ENCODE results near the gene PLCL1.

Gene PLCL1

DNA sequence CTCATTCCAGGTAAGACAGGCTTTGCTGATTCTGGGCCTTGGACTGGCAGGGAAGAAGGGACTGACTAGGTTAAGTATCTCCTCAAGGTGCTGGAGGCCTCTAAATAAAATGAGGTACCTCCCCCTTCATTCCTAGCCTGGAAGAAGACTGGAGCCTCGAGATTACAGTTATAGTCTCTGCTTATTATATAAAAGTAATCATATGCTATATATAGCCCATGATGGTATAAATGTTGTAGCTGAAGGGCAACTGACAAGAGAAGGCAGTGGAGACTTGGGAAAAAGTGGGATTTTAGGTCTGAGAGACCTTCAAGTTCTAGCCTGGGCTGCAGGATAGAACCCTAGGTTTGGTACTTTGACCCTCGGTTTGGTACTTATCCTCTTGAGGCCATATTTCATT, 248.3 kb downstream of the PLCL1 start:
- H3K4me1 ChIP-seq (ENCODE audit: control insufficient read depth, insufficient read depth, low read length): no peaks in the 10 kb centered on the region
- no peak overlapping the region for H3K4me3 ChIP-seq (ENCODE audit: low read length)
- no peaks in the 10 kb centered on the region for H3K9me3 ChIP-seq (replicated peaks; ENCODE audit: low read length)
- no peaks in the 10 kb centered on the region for H3K27me3 ChIP-seq (ENCODE audit: control insufficient read depth, insufficient read depth, low read length)
- no peaks in the 10 kb centered on the region for H3K36me3 ChIP-seq (ENCODE audit: insufficient read depth, low read length)
- no peak overlapping the region for H3K4me2 ChIP-seq (ENCODE audit: low read length)
- H3K9ac ChIP-seq (ENCODE audit: low read depth, low read length): no peak overlapping the region

DNA sequence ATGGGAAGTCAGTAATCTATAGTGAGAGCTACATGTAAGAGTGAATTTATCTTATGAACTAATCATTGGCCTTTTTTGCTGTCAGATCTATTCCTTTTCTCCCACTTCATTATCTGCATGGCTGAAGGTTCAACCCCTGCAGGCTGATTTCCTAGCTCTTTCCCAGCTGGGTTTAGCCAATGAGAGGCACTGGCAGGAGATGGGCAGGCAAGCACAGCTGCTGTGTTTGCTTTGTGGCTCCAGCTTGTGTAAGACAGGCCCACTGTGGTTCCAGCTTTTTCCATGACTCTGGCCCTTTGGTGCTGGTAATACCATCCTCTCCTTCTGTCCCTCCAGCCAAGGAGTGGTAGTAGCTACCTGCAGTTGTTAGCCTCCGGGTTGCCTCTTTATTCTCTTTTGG, 248.8 kb downstream of the PLCL1 start:
- Histone ChIP-seq H3K9me3 (replicated peaks; ENCODE audit: low read length) (no peaks in the 10 kb centered on the region), H3K4me1 (ENCODE audit: control insufficient read depth, insufficient read depth, low read length) (no peaks in the 10 kb centered on the region), H3K9ac (ENCODE audit: low read depth, low read length) (no peak overlapping the region), H3K4me3 (ENCODE audit: low read length) (no peak overlapping the region), H3K27me3 (ENCODE audit: control insufficient read depth, insufficient read depth, low read length) (no peaks in the 10 kb centered on the region), H3K36me3 (ENCODE audit: insufficient read depth, low read length) (no peaks in the 10 kb centered on the region), H3K4me2 (ENCODE audit: low read length) (no peak overlapping the region)

DNA sequence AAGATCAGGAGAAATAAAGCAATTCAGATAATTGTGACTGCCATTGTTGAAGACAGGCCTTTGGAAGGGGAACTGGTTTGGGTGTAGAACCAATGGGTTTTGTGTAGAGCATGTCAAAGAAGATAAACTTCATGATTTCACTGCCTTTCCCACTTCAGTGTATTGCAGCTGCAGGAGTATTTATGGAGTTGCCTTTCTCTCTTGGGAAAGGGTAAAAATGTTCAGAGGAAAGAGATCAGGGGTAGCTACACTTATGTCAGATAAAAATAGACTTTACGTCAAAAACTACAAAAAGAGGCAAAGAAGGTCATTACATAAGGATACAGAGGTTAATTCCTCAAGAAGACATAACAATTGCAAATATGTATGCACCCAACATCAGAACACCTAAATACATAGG, 249.4 kb downstream of the PLCL1 start:
- no peaks in the 10 kb centered on the region for H3K27me3 ChIP-seq (ENCODE audit: control insufficient read depth, insufficient read depth, low read length)
- H3K4me1 ChIP-seq (ENCODE audit: control insufficient read depth, insufficient read depth, low read length): no peaks in the 10 kb centered on the region
- no peak overlapping the region for H3K9ac ChIP-seq (ENCODE audit: low read depth, low read length)
- H3K36me3 ChIP-seq (ENCODE audit: insufficient read depth, low read length): no peaks in the 10 kb centered on the region
- H3K4me2 ChIP-seq (ENCODE audit: low read length): no peak overlapping the region
- H3K9me3 ChIP-seq (replicated peaks; ENCODE audit: low read length): no peaks in the 10 kb centered on the region
- no peak overlapping the region for H3K4me3 ChIP-seq (ENCODE audit: low read length)

DNA sequence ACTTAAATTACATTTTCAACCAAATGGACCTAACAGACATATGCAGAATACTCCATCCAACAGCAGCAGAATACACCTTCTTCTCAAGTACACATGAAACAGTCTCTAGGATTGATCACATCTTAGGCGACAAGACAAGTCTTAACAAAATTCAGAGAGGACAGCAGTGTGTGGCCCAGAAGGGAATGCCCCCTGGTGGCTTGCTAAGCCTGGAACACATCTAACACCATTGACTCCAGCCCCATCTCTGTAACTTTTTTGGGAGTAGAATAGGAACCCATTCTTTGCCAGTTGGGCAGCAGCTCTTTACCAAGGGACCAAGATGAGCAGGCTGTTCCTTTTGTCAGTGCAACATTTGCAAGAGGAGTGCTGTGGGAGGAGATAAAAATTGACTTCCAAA, 249.9 kb downstream of the PLCL1 start:
- Histone ChIP-seq H3K4me1 (ENCODE audit: control insufficient read depth, insufficient read depth, low read length) (no peaks in the 10 kb centered on the region), H3K9me3 (replicated peaks; ENCODE audit: low read length) (no peaks in the 10 kb centered on the region), H3K27me3 (ENCODE audit: control insufficient read depth, insufficient read depth, low read length) (no peaks in the 10 kb centered on the region), H3K4me3 (ENCODE audit: low read length) (no peak overlapping the region), H3K4me2 (ENCODE audit: low read length) (no peak overlapping the region), H3K9ac (ENCODE audit: low read depth, low read length) (no peak overlapping the region), H3K36me3 (ENCODE audit: insufficient read depth, low read length) (no peaks in the 10 kb centered on the region)

DNA sequence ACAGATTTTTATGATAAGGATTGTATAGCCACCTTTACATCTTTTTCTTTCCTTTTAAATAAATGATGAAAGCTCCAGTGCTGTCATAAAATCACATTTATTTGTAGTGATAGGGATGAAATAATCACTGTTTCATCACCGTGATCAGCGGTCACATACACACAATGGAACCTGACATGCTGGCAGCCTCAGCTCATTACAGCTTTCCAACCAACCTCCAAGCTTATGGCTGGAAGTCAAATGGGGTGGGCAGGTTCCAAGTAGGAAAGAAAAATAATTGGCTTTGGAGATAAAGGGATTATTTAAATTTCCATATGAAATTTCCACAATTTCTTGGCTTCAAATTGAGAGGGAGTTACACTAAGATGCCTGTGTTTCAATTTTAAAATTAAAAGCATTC, 251.3 kb downstream of the PLCL1 start:
- no peaks in the 10 kb centered on the region for H3K4me1 ChIP-seq (ENCODE audit: control insufficient read depth, insufficient read depth, low read length)
- no peak overlapping the region for H3K4me3 ChIP-seq (ENCODE audit: low read length)
- no peaks in the 10 kb centered on the region for H3K9me3 ChIP-seq (replicated peaks; ENCODE audit: low read length)
- no peaks in the 10 kb centered on the region for H3K36me3 ChIP-seq (ENCODE audit: insufficient read depth, low read length)
- no peaks in the 10 kb centered on the region for H3K27me3 ChIP-seq (ENCODE audit: control insufficient read depth, insufficient read depth, low read length)
- no peak overlapping the region for H3K9ac ChIP-seq (ENCODE audit: low read depth, low read length)
- no peak overlapping the region for H3K4me2 ChIP-seq (ENCODE audit: low read length)

DNA sequence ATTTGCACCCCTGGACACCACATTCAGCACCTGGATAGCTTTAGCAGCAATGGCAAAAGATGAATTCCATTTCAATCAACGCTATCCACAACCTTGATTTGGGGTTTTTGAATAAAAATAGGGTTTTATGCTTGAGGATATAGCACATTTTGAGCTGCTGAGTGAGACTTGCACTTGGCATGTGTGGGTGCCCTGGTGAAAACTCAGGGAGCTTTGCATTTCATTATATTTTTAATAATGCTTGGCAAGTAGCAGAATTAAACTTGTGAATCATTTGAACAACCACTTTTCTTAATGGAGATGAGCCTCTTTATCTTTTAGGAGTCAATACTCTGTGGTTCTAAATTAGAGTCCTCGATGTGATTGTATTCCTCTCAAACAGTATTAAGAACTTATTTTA, 252.4 kb downstream of the PLCL1 start:
- Histone ChIP-seq H3K4me2 (ENCODE audit: low read length) (no peak overlapping the region), H3K4me3 (ENCODE audit: low read length) (no peak overlapping the region), H3K9me3 (replicated peaks; ENCODE audit: low read length) (no peaks in the 10 kb centered on the region), H3K4me1 (ENCODE audit: control insufficient read depth, insufficient read depth, low read length) (no peaks in the 10 kb centered on the region), H3K9ac (ENCODE audit: low read depth, low read length) (no peak overlapping the region), H3K27me3 (ENCODE audit: control insufficient read depth, insufficient read depth, low read length) (no peaks in the 10 kb centered on the region), H3K36me3 (ENCODE audit: insufficient read depth, low read length) (no peaks in the 10 kb centered on the region)

DNA sequence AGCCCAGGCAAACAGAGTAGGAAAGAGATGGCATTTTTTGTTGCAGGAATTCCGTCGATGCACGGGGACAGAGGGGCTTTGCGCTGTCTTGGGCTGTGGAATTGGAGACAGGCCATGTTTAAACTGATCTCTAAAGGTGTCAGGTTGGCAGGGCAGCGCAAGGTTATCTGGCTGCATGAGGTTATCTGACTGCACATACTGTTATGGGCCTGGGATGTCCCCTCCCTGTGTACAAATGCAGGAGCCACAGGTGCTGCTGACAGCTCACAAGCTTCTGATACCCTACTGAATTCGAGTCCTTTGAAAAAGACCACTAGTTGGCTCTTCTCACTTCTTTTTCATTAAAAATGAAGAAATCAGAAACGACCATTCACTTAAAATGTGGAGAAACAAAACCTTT, 255.4 kb downstream of the PLCL1 start:
- H3K4me3 ChIP-seq (ENCODE audit: low read length): no peak overlapping the region
- no peaks in the 10 kb centered on the region for H3K4me1 ChIP-seq (ENCODE audit: control insufficient read depth, insufficient read depth, low read length)
- H3K4me2 ChIP-seq (ENCODE audit: low read length): no peak overlapping the region
- H3K9ac ChIP-seq (ENCODE audit: low read depth, low read length): no peak overlapping the region
- H3K9me3 ChIP-seq (replicated peaks; ENCODE audit: low read length): no peaks in the 10 kb centered on the region
- H3K36me3 ChIP-seq (ENCODE audit: insufficient read depth, low read length): no peaks in the 10 kb centered on the region
- no peaks in the 10 kb centered on the region for H3K27me3 ChIP-seq (ENCODE audit: control insufficient read depth, insufficient read depth, low read length)

DNA sequence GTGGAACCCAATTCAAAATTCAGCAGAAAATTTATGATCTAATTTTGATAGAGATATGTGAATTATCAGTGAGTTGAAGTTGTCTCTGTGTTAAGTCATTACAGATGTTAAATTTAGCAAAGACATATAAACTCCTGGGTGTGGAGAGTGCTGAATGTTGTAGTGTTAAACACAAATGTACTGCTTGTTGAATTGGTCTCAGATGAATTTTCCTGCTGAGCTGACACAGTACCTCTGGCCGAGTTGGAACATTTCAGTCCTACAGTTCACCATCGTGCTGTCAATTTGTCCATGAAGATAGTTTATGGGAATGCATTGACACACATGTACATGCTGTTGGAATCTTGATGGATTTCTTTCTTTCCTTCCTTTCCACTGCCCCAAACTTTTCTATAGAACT, 255.9 kb downstream of the PLCL1 start:
- no peaks in the 10 kb centered on the region for H3K27me3 ChIP-seq (ENCODE audit: control insufficient read depth, insufficient read depth, low read length)
- H3K4me2 ChIP-seq (ENCODE audit: low read length): no peak overlapping the region
- no peak overlapping the region for H3K9ac ChIP-seq (ENCODE audit: low read depth, low read length)
- H3K9me3 ChIP-seq (replicated peaks; ENCODE audit: low read length): no peaks in the 10 kb centered on the region
- H3K4me1 ChIP-seq (ENCODE audit: control insufficient read depth, insufficient read depth, low read length): no peaks in the 10 kb centered on the region
- no peak overlapping the region for H3K4me3 ChIP-seq (ENCODE audit: low read length)
- no peaks in the 10 kb centered on the region for H3K36me3 ChIP-seq (ENCODE audit: insufficient read depth, low read length)

DNA sequence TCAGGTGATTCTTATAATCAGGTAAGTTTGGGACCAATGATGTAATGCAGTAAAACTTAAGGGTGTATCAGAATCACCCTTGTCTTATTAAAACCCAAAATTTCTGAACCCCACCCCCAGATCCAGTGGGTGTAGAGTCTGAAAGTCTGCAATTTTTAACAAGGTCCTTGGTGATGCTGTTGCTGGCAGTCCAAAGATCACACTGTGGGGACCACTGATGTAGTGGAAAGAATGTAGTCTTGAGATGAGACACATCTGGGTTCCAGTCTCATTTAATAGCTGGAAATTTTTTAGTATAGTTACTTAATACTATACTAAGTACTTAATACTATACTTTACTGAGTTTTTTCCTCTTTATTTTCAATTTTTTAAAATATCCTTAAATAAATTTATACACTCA, 258.4 kb downstream of the PLCL1 start:
- Histone ChIP-seq H3K4me1 (ENCODE audit: control insufficient read depth, insufficient read depth, low read length) (no peaks in the 10 kb centered on the region), H3K4me2 (ENCODE audit: low read length) (no peak overlapping the region), H3K9me3 (replicated peaks; ENCODE audit: low read length) (no peaks in the 10 kb centered on the region)

DNA sequence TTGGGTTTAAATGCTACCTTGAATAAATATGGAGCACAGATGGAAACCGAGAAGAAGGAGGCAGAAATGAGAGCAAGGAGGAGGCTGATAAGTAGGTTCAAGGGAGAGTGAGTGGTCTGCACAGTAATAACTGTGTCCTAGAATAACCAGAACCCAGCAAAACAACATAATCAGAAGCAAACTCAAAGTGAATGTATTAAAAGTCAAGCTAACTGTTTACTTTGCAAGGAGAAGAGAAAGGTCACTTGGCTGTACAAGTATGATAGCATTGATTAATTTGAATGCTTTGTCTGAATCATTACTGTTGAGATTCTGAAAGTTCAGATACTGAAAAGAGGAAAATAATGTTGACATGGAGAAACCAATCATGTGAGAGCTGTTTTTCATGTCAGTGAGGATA, 258.8 kb downstream of the PLCL1 start:
- Histone ChIP-seq H3K9ac (ENCODE audit: low read depth, low read length) (no peak overlapping the region), H3K4me2 (ENCODE audit: low read length) (no peak overlapping the region), H3K36me3 (ENCODE audit: insufficient read depth, low read length) (no peaks in the 10 kb centered on the region), H3K27me3 (ENCODE audit: control insufficient read depth, insufficient read depth, low read length) (no peaks in the 10 kb centered on the region), H3K4me1 (ENCODE audit: control insufficient read depth, insufficient read depth, low read length) (no peaks in the 10 kb centered on the region), H3K4me3 (ENCODE audit: low read length) (no peak overlapping the region), H3K9me3 (replicated peaks; ENCODE audit: low read length) (no peaks in the 10 kb centered on the region)

More for the DNA sequence above, 258.4 kb downstream of the PLCL1 start:
- no peak overlapping the region for H3K4me3 ChIP-seq (ENCODE audit: low read length)
- no peaks in the 10 kb centered on the region for H3K27me3 ChIP-seq (ENCODE audit: control insufficient read depth, insufficient read depth, low read length)
- no peaks in the 10 kb centered on the region for H3K36me3 ChIP-seq (ENCODE audit: insufficient read depth, low read length)
- H3K9ac ChIP-seq (ENCODE audit: low read depth, low read length): no peak overlapping the region

DNA sequence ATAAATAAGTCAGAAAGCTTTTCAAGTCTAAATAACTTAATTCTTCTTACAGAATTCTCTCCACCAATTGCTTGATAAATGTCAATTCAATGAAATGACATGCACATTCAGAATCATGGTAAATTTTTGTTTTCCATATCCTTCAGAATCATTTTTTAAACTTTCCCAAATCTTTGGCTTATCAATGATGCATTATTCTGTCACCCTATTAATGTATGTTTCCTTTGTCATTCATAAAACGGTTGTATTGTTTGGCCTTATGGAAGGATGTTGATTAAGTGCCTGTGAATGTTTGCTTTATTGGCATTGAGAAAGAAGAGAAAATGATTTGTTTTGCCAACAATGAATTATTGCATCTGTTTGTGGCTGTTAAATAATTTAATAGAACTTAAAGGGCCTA, 260.9 kb downstream of the PLCL1 start:
- Histone ChIP-seq H3K4me2 (ENCODE audit: low read length) (no peak overlapping the region), H3K9me3 (replicated peaks; ENCODE audit: low read length) (no peaks in the 10 kb centered on the region), H3K27me3 (ENCODE audit: control insufficient read depth, insufficient read depth, low read length) (no peaks in the 10 kb centered on the region), H3K36me3 (ENCODE audit: insufficient read depth, low read length) (no peaks in the 10 kb centered on the region), H3K4me1 (ENCODE audit: control insufficient read depth, insufficient read depth, low read length) (no peaks in the 10 kb centered on the region), H3K4me3 (ENCODE audit: low read length) (no peak overlapping the region), H3K9ac (ENCODE audit: low read depth, low read length) (no peak overlapping the region)

DNA sequence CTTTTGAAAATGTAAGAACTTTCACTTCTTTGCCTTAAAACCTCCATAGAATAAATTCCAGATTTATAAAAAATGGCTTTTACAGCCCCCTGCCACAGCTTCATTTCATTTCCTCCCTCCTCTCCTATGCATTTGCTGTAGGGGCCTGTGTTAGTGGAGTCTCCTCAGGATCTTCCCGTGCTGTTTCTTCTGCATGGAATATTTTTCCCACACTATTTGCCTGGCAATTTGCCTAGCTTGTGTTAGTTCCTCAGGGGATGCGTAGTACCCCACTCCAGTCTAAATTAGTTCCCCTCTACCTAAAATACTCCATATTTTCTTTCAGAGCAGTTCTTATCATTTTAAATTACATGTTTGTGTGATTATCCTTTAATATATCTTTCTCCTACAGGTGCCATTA, 262.2 kb downstream of the PLCL1 start:
- H3K36me3 ChIP-seq (ENCODE audit: insufficient read depth, low read length): no peaks in the 10 kb centered on the region
- no peak overlapping the region for H3K4me3 ChIP-seq (ENCODE audit: low read length)
- no peaks in the 10 kb centered on the region for H3K4me1 ChIP-seq (ENCODE audit: control insufficient read depth, insufficient read depth, low read length)
- no peaks in the 10 kb centered on the region for H3K9me3 ChIP-seq (replicated peaks; ENCODE audit: low read length)
- no peak overlapping the region for H3K4me2 ChIP-seq (ENCODE audit: low read length)
- H3K27me3 ChIP-seq (ENCODE audit: control insufficient read depth, insufficient read depth, low read length): no peaks in the 10 kb centered on the region
- no peak overlapping the region for H3K9ac ChIP-seq (ENCODE audit: low read depth, low read length)

DNA sequence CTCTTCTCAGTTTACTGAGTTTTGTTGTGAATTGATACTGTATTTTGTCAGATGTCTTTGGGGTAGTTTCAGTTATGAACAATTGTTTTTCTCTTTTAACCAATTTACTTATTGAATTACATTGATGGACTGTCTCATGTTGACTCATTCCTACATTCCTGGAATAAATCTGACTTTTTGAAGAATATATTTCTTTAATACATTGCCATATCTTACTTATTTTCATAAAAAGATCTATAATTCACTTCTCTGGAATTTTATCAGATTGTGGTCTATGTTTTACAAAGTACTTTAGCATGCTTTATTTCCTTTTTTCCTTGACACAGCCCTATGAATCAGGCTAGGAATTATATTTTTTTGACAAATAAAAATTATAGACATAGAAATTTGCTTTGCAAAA, 268.3 kb downstream of the PLCL1 start:
- Histone ChIP-seq H3K27me3 (ENCODE audit: control insufficient read depth, insufficient read depth, low read length) (no peaks in the 10 kb centered on the region), H3K4me2 (ENCODE audit: low read length) (peak overlapping the region; percentile 10), H3K9me3 (replicated peaks; ENCODE audit: low read length) (no peaks in the 10 kb centered on the region), H3K9ac (ENCODE audit: low read depth, low read length) (no peak overlapping the region), H3K4me1 (ENCODE audit: control insufficient read depth, insufficient read depth, low read length) (no peaks in the 10 kb centered on the region), H3K36me3 (ENCODE audit: insufficient read depth, low read length) (no peaks in the 10 kb centered on the region), H3K4me3 (ENCODE audit: low read length) (no peak overlapping the region)

Data from skeletal muscle satellite cell (primary cell).